GM04503 (cell line): ENCODE measurements around the gene CCHCR1.

Experiments
- DNase-seq: peaks from one replicate; pipeline ENCODE4 v3.0.0-alpha.2; 2012; ENCODE audit warnings: low read depth

The CCHCR1 gene

GRCh38 chr6:31107052-31107451, 50.5 kb downstream of the CCHCR1 start:
- DNase-seq: no peak

- DNase-seq: no peak
Measured at GRCh38 chr6:31103136-31103535, 54.5 kb downstream of the CCHCR1 start.

DNA sequence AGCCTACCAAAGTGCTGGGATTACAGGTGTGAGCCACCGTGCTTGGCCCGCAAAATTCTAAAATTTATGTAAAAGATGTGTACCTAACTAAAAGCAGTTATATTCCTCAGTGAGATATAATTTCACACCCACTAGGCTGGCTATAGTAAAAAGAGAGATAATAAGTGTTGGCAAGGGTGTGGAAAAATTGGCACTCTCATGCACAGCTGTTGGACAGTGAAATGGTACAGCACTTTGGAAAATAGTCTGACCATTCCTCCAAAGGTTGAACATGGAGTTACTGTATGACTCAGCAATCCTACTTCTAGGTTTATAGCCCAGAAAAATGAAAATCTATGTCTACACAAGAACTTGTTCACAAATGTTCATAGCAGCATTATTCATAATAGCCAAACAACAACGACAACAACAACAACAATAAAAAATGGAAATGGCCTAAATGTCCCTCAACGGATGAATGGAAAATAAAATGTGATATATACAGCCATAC, 59.1 kb downstream of the CCHCR1 start:
- no peak for DNase-seq

GRCh38 chr6:31096656-31097055, 60.9 kb downstream of the CCHCR1 start:
- no peak for DNase-seq

DNA sequence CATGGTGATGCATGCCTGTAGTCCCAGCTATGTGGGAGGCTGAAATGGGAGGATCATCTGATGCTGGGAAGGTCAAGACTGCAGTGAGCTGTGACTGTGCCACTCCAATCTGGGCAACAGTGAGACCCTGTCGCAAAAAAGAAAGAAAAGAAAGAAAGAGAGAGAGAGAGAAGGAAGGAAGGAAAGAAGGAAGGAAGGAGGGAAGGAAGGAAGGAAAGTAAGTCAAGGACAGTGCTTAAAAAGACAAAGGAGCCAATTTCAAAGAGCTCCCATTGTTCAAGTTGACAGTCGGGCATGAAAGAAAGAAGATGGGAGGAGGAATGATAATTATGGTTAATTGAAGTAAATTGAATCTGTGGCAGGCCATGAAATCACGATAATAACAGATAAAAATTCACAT, 61.4 kb downstream of the CCHCR1 start:
- no peak for DNase-seq

DNA sequence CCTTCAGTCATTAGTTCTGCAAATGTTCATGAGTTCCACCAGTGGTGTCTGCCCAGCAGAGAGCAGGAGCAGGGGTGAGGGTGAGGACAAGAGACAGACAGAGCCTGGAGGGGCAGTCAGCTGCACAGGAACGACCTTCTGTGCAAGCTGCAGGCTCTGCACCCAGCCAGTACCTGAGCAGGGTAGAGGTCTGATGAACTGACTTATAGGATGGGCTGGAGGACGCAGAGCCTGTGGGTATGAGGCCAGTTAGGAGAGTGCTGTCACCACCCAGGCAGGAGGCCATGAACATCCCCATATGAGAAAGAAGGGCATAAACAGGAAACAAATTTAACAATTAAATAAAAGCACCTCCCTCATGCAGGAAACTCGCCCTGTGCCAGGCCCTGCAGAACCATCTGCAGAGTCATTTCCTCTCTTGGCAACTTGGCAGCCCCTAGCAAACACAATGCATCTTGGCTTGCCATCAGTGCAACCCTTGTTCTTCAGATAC, 63.2 kb downstream of the CCHCR1 start:
- DNase-seq: no peak

GRCh38 chr6:31092769-31093505, 64.7 kb downstream of the CCHCR1 start:
- no peak for DNase-seq
